Measurements from ENCODE around the gene TRAPPC3. TPM values are rescaled to one million over a fixed set of nuclear protein-coding genes. Genes with fewer than 3 reads are reported as not detected.

Gene TRAPPC3
- total RNA-seq, 1 donor from 2014 or later = 52.1 TPM

DNA sequence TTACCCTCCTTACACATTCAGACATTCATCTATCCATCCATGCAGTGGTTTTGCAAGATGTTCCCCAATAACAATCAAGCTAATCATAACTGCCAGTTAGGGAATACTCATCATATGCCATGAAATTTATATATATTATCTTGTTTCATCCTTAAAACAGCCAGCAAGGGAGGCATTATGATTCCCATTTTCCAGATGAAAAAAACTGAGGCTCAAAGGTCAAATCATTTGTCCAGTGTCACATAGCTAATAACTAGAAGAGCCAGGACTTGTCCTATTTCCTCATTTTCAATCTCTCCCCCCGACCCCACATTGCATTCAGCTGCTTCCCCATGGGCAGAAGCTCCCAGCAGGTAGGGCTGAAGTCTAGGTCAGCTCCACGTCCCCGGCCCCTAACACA, 17.3 kb downstream of the TRAPPC3 start:
- DNase-seq (ENCODE audit: extremely low spot score in 2 of 2) = no peak
- no peak overlapping the region for H3K4me3 ChIP-seq
- H3K27ac ChIP-seq = no peak overlapping the region
- TF ChIP-seq POLR2A (IDR thresholded peaks at IDR 0.05) = no peak
- TF ChIP-seq, protein P1, sequence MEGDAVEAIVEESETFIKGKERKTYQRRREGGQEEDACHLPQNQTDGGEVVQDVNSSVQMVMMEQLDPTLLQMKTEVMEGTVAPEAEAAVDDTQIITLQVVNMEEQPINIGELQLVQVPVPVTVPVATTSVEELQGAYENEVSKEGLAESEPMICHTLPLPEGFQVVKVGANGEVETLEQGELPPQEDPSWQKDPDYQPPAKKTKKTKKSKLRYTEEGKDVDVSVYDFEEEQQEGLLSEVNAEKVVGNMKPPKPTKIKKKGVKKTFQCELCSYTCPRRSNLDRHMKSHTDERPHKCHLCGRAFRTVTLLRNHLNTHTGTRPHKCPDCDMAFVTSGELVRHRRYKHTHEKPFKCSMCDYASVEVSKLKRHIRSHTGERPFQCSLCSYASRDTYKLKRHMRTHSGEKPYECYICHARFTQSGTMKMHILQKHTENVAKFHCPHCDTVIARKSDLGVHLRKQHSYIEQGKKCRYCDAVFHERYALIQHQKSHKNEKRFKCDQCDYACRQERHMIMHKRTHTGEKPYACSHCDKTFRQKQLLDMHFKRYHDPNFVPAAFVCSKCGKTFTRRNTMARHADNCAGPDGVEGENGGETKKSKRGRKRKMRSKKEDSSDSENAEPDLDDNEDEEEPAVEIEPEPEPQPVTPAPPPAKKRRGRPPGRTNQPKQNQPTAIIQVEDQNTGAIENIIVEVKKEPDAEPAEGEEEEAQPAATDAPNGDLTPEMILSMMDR (IDR thresholded peaks at IDR 0.05) = no peak
- TF ChIP-seq POLR2AphosphoS5 (IDR thresholded peaks at IDR 0.05; ENCODE audit: insufficient read depth in 1 of 2, low read depth in 1 of 2) = no peak
- intact Hi-C loops (cut with DNase I) = loop anchor here (5.0 kb wide), 1 partner anchor 35 kb away; no protein-coding TSS in a partner anchor
- H3K4me1 ChIP-seq = peaks cover 38% of the 10 kb centered on the region
- H3K27me3 ChIP-seq = no peaks in the 10 kb centered on the region
- no peaks in the 10 kb centered on the region for H3K9me3 ChIP-seq
- no peaks in the 10 kb centered on the region for H3K36me3 ChIP-seq

DNA sequence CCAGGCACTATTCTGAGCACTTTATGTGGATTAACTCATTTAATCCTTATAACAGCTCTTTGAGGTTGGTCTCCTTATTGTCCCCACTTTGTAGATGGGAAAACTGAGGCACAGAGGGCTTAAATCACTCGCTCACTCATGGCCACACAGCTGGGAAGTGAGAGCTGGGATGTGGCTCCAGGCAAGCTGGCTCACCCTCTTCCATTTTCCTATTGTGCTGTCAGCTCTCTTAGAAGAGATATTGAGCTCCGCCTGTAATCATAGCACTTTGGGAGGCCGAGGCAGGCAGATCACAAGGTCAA, 20.4 kb downstream of the TRAPPC3 start:
- intact Hi-C loops (cut with DNase I) = no loop called here
- peaks cover 33% of the 10 kb centered on the region for H3K4me1 ChIP-seq

DNA sequence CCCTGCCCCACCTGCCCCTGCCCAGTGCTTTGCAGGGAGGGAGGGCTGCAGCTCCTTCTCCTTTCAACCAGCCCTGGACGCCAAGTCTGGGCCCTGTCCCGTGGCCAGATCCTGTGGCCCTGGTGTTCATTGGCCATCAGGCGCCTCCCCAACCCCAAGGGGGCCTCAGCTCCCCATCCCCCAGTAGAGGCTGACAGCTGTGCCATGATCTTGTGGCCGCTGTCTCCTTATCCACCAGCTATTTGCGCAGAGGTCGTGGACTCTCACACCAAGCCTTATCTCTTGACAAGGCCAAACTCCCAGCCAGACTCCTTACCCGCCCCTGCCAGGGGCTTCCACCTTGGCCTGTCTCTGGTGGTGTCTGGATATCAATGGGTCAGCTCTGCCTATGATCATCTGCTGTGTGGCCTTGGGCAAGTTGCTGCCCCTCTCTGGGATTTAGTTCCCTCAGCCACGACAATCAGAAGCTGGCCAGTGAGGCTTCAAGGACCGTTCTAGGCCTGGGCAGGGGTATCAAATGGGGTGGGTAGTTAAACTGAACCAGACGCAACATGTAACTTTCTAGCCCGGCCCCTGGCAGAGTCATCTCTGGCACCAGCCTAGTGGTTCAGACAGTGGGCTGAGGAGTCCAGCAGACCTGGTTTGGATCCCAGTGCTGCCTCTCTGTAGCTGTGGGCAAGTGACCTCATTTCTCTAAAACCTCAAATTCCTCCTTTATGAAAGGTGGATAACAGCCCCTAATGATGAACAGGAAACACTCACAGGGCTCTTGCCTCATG, 21.0 kb downstream of the TRAPPC3 start:
- TF ChIP-seq POLR2AphosphoS5 (IDR thresholded peaks at IDR 0.05; ENCODE audit: insufficient read depth in 1 of 2, low read depth in 1 of 2) (no peak), POLR2A (IDR thresholded peaks at IDR 0.05) (no peak)
- TF ChIP-seq, protein P1 (IDR thresholded peaks at IDR 0.05) = no peak
- H3K36me3 ChIP-seq = no peaks in the 10 kb centered on the region
- H3K4me3 ChIP-seq = no peak overlapping the region
- intact Hi-C loops (cut with DNase I) = no loop called here
- no peak overlapping the region for H3K27ac ChIP-seq
- H3K27me3 ChIP-seq = no peaks in the 10 kb centered on the region
- peaks cover 33% of the 10 kb centered on the region for H3K4me1 ChIP-seq
- DNase-seq (ENCODE audit: extremely low spot score in 2 of 2) = no peak
- no peaks in the 10 kb centered on the region for H3K9me3 ChIP-seq

More for the DNA sequence above, 20.4 kb downstream of the TRAPPC3 start:
- DNase-seq (ENCODE audit: extremely low spot score in 2 of 2) = no peak
- Histone ChIP-seq H3K27ac (no peak overlapping the region), H3K4me3 (no peak overlapping the region), H3K9me3 (no peaks in the 10 kb centered on the region), H3K27me3 (no peaks in the 10 kb centered on the region), H3K36me3 (no peaks in the 10 kb centered on the region)
- TF ChIP-seq POLR2AphosphoS5 (IDR thresholded peaks at IDR 0.05; ENCODE audit: insufficient read depth in 1 of 2, low read depth in 1 of 2) = no peak
- TF ChIP-seq, protein P1 (IDR thresholded peaks at IDR 0.05) = no peak
- no peak for TF ChIP-seq POLR2A (IDR thresholded peaks at IDR 0.05)

DNA sequence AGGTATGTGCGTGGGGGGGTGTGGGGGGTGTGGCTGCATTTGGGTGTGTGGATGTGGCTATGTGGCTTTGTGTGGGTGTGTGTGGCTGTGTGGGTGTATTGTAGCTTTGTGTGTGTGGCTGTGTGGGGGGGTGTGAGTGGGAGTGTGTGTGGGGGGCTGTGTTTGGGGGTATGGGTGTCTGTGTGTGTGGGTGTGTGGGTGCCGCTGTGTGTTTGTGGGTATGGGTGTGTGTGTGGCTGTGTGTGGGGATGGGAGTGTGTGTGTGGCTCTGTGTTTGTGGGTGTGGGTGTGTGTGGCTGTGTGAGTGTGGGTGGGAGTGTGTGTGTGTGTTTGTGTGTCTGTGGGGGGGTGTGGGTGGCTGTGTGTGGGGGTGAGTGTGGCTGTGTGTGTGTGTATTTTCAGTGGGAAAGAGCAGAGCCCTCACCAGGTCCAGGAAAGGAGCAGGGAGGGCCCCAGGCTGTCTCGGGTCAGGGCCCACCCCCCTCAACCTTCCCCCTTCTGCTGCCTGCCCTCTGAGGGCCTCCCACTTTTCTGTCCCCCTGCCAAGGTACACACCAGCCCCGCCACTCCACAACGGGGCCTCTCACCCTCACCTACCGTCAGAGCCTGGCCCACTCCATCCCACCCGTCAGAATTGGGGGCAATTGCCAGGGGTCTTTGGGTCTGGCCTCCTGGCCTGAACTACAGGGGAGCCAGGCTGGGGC, 22.3 kb downstream of the TRAPPC3 start:
- Histone ChIP-seq H3K4me3 (no peak overlapping the region), H3K27ac (no peak overlapping the region), H3K4me1 (peaks cover 32% of the 10 kb centered on the region), H3K27me3 (no peaks in the 10 kb centered on the region), H3K9me3 (no peaks in the 10 kb centered on the region), H3K36me3 (no peaks in the 10 kb centered on the region)
- intact Hi-C loops (cut with DNase I) = no loop called here
- DNase-seq (ENCODE audit: extremely low spot score in 2 of 2) = no peak
- no peak for TF ChIP-seq POLR2A (IDR thresholded peaks at IDR 0.05)
- TF ChIP-seq, protein P1 (IDR thresholded peaks at IDR 0.05) = no peak
- TF ChIP-seq POLR2AphosphoS5 (IDR thresholded peaks at IDR 0.05; ENCODE audit: insufficient read depth in 1 of 2, low read depth in 1 of 2) = no peak

Data from vagina (tissue), 2 donors.